AG20443 (cell line): ENCODE measurements around the gene FEM1B.
A peak's percentile ranks its signal among the peaks of the same experiment; 100 is the strongest.

ENCODE experiments used
- DNase-seq: peaks from one replicate; pipeline ENCODE4 v3.0.0; 2012; ENCODE audit warnings: low spot score, mixed read lengths

The FEM1B gene

DNA sequence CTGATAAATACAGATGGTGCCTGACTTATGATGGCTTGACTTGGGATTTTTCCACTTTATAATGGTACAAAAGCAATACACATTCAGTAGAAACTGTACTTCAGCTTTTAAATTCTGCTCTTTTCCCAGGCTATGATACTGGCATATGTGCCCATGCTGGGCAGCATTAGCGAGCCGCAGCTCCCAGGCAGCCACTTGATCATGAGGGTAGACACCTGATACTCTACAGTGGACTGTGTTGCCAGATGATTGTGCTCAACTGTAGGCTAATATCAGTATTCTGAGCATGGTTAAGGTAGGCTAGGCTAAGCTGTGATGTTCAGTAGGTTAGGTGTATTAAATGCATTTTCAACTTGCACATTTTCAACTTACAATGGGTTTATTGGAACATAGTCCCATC lies 17.7 kb upstream of the FEM1B start:
- no peak for DNase-seq

DNA sequence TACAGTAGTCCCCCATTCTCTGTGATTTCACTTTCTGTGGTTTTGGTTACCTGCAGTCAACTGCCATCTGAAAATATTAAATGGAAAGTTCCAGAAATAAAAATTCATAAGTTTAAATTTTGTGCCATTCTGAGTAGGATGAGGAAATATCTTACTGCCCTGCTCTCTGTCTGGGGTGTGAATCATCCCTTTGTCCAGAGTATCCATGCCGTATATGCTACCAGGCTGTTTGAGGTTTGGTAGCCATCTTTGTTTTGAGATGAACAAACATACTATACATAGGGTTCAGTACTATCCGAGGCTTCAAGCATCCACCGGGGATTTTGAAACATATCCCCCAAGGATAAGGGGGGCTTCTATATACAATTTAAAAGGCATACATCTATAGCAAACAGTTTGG lies 16.3 kb upstream of the FEM1B start:
- no peak for DNase-seq

DNA sequence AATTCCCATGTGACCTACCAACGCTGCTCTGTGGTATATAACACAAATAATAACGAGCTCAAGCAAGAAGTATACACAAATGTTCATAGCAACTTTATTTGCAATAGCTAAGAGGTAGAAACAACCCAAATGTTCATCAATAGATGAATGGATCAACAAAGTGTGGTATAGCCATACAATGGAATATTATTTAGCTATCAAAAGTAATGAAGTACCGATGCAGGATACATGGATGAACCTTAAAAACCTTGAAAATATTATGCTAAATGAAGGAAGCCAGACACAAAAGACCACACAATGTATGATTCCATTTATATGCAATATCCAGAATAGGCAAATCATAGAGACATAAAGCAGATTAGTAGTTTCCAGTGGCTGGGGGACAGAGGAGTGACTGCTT lies 15.6 kb upstream of the FEM1B start:
- DNase-seq: no peak

GRCh38 chr15:68262514-68263356 lies 14.8 kb upstream of the FEM1B start:
- no peak for DNase-seq

GRCh38 chr15:68264282-68264681 lies 13.3 kb upstream of the FEM1B start:
- no peak for DNase-seq

DNA sequence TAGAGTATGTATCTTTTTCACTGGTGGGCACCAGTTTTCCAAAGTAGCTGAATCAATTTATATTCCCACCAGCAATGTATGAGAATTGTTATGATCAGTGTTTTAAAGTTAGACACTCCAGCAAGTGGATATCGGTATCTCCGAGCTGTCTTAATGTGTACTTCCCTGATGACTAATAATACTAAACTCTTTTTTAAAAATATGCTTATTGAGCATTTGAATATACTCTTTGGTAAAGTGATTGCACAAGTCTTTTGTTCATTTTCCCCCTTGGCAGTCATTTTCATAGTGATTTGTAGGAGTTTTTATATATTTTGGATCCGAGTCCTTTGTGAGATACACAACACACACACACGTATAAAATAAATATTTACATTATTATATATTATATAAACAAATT lies 12.5 kb upstream of the FEM1B start:
- DNase-seq: no peak

DNA sequence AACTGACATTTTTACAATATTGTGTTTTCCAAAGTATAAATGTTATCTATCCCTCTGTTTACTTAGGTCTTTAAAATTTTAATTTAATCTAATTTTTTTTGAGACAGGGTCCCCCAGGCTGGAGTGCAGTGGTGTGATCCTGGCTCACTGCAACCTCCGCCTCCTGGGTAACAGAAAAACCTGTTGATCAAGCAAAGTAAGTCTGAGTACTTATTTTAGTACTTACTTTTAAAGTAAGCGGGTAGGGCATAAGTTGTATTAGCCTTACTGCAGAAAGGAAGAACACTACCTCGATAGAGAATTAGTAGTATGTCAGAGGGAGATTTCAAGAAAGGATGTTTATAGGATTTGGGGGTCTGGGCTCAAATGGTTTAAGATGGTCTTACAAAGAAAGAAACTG lies 11.9 kb upstream of the FEM1B start:
- DNase-seq: no peak

DNA sequence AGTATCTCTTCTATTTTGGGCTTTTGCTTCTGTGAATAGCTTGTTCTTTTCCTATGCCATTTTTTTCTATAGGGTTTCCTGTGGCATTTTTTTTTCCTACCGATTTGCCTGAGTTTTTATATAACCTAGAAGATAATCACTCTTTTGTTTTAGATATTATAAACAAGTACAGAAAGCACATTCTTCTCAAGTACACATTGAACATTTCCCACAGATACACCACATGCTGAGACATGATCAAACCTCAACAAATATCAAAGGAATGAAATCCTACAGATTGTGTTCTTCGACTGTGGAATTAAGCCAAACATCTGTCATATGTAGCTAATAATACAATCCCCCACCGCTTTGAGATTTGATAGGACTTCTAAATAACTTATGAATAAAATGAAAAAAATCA lies 9.1 kb upstream of the FEM1B start:
- no peak for DNase-seq

DNA sequence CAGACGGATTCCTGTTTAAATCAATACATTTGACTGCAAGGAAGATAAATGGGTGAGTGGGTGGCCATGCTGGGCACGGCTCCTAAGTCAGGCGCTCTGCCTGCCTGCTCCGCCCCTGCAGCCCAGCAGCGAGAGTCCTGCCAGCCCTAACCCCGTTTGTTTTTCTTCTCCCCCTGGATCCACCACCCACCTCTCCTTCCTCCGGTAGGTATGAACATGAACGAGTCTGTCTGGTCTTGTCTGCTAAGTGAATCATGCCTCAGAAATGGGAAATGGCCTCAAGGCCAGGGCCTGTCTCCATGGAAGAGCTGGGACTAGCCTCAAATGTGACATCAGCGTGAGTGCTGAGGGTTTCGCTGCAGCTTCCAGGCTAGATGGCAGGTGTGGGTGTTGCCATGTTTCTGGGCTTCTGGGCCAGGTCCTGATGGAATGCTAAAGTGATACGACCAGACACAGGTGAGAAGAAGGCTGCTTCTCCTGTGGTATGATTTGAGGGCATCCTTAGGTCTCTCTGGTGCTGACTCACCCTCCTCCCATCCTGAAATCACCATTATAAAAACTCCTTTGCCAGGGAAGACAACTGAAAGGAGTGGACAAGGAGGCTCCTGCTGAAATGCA lies 5.6 kb upstream of the FEM1B start:
- DNase-seq: peak; percentile 81

DNA sequence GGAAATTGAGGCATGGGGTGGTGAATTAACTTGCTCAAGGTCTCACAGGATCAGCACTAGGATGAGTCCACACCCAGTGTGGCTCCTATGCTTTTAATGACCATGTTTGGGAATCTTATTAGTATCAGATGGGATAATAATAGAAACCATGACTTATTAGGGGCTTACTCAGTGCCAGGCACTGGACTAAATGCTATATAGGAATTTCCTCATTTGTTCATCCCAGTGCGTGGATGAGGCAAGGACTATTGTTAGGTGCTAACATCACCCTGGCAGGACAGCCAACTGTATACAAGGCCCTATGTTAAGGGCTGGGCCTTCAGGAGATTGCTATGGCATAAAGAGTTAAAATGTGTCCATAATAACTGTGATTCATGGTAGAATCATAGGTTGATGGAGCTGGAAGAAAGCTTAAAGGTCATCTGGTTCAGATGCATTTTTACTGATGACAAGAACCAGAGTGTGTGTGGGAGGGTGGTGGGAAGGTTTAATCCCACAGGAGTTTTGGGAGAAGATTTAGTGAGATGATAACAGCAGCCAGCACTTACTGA lies 4.7 kb upstream of the FEM1B start:
- peak; percentile 47 for DNase-seq

DNA sequence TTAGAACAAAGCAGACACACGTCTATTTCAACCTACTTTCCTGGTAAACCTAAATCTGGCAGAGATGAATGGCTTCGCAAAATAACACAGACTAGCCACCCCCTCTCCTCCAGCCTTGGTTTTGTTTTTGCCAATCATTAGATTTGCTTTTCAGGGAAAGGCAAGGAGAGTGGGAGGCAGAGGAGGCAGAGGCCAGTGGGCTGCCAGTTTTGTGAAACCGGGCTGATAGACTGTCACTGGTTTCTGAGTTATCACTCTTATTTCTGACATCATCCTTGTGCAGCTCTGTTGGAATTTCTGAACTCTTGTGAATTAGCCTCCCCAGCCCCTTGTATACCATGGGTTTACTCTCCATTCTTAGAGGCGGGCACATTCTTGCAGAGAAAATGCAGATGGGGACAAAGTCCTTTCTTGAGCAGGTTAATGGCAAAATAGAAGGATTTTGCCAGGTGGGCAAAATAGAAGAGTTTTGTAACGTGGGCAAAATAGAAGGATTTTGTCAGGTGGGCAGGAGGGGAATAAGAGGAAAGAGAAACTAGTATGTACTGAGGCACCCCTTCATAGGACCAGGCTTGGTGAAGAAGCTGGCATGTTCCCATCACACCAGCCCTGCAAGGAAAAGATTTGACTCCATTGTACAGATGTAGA lies 3.2 kb upstream of the FEM1B start:
- DNase-seq: no peak

- DNase-seq: no peak
Observed at GRCh38 chr15:68275165-68275746, 2.3 kb upstream of the FEM1B start.

DNA sequence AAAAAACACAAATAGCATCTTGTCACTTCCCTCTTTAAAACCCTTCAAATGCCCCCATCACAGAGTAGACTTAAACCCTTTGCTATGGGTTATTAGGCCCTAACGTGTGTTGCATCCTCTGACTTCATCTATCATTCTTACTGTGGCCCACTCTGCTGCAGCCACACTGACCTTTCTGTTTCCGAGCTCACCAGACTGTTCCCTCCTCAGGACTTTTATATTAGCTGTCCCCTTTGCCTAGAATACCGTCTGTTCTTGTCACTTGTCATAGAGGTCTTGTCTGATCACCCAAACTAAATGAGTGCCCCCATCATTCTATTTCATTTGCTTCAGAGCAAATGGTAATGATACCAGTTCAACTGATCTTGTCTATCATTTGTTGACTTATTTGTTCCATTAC lies 877 bp upstream of the FEM1B start:
- DNase-seq: no peak

DNA sequence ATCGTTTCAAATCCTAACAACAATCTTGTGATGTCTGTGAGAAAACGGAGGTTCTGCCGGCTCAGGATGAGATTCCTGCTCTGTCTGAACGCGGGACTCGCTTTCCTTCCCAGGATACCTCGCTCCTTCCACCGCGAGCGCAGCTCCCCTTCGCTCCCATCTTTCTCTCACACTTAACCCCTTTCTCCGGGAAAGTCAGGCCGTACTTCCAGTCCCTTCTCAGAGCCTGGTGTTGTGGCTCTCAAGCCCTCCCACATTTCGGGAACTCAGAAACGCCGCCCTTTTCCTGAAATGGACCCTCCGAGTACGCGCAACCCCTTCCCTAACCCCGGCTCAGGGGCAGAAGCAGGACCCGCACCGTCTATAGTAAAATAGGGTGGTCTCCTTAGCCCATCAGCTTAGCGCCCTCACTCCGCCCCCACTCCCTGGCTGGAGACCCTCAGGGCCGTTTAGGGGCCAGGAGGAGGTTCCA lies 378 bp upstream of the FEM1B start:
- peak; percentile 58 for DNase-seq

- DNase-seq: no peak
Observed at GRCh38 chr15:68278345-68278594, 725 bp downstream of the FEM1B start.

GRCh38 chr15:68278595-68279405 lies 1.3 kb downstream of the FEM1B start:
- no peak for DNase-seq

DNA sequence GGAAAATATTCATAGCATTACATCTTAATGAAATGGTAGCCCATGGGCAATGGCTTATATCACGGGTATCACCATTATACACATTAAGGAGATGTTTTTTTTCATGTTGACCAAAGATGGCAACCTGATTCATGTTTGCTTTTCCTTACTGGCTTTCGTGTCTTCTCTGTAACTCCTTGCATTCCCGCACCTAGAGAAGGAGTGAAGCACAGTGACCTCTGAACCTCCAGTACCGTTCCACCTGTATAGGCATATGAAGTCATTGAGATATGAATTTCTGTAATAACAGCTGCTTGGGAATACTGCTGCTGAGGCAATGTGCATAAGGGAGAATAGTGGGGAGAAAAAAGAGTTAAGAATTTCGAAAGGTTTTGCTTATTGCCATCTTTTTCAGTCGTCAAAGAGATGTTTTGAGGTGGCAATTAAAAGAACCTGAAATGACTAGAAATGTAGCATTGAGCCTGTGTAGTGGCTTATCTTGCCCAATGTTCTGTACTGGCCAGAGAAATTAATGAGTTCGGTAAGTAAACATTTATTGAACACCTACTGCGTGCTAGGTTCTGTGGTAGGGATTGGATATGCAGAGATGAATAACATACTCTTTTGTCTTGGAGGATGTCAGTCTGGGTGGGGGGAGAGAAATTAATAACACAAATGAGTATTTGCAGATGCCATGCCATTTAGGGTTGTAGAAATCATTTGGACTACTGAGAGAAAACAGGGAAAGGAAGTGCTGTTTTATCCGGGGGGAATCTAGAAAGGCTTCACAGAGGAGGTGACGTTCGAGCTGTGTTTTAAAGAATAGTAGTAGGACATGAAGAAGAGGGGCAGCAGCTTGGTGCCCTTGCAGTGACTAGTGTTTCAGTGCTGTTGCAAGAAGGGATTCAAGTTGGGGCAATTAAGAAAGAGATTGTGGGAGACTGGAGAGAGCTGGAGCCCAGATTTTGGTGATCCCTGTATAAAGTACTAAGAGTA lies 2.5 kb downstream of the FEM1B start:
- DNase-seq: no peak

DNA sequence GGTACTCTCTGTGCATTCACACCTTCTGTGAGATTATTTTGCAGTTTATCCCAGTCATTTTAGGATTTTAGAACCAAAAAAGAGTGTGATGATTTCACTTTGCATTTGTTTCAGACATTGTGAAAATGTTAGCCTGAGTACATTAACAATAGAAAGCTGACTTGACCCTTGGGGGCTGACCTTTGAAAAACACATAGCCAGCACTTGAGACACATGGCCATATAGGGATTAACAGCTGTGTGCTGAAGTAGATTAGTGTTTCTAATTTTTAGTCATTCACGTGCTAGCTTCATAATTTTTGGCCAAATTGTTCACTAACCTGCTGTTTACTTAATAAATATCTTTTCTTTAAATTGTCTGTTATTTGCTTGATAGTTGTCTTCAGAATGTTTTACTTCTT lies 3.5 kb downstream of the FEM1B start:
- DNase-seq: no peak

- no peak for DNase-seq
Observed at GRCh38 chr15:68283401-68283800, 5.9 kb downstream of the FEM1B start.

- DNase-seq: no peak
Observed at GRCh38 chr15:68284616-68285258, 7.2 kb downstream of the FEM1B start.
